ENCODE data around the gene GPR150. TPM values are rescaled to one million over a fixed set of nuclear protein-coding genes. Genes with fewer than 3 reads are reported as not detected.
A peak's percentile ranks its signal among the peaks of the same experiment; 100 is the strongest.

The GPR150 gene
- total and polyA plus RNA-seq, 2 of the 13 experiments (the other 11 are each of a cell fraction or from before 2014, with no cell fraction given), result 0.03 TPM; not detected in 1

DNA sequence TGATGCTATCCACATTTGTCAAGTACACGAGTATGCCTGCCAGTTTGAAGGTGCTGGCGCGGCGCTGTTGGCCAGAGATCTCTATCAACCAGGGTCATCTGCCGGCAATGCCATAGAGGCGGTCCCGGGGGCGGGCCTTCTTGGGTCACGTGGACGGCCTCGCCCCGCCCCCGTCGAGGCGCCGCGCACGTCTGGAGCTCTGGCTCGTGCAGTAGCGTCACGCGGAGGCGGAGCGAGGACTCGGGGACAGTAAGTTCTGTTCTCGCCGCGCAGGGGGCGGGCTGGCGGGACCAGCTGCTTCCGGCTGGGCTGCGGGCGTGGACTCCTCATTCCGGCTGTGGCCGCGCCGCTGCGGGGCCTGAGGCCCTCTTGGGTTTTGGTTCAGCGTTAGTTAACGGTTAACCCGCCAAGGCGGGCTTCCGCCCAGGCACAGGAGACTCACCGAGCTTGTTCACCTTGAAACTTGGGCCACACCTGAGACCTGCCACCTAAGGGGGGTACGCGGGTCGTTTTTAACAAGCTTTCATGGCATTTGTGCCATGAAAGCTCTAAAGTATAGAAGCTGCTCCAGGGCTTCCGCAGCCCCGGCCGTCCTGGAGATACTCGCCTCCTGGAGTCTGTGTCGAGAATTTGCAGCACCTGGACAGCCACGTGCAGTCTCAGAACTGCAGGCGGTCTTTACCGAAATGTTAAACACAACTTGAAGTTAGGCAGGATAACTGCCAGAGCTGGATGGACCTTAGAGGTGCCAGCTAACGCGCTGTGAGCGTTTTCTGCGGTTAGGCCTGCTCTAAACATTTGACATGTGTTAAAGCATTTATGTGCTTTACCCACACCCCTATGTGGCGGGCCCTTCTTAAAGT, 26.9 kb downstream of the GPR150 start, which contains the start of gene RFESD (continued):
- TF ChIP-seq, protein P1, sequence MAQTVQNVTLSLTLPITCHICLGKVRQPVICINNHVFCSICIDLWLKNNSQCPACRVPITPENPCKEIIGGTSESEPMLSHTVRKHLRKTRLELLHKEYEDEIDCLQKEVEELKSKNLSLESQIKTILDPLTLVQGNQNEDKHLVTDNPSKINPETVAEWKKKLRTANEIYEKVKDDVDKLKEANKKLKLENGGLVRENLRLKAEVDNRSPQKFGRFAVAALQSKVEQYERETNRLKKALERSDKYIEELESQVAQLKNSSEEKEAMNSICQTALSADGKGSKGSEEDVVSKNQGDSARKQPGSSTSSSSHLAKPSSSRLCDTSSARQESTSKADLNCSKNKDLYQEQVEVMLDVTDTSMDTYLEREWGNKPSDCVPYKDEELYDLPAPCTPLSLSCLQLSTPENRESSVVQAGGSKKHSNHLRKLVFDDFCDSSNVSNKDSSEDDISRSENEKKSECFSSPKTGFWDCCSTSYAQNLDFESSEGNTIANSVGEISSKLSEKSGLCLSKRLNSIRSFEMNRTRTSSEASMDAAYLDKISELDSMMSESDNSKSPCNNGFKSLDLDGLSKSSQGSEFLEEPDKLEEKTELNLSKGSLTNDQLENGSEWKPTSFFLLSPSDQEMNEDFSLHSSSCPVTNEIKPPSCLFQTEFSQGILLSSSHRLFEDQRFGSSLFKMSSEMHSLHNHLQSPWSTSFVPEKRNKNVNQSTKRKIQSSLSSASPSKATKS (CRISPR knock-in tag; IDR thresholded peaks at IDR 0.05), result 0 out of 2 replicates have a peak, but pooled peaks have one; percentile 43
- TF ChIP-seq, protein P2, sequence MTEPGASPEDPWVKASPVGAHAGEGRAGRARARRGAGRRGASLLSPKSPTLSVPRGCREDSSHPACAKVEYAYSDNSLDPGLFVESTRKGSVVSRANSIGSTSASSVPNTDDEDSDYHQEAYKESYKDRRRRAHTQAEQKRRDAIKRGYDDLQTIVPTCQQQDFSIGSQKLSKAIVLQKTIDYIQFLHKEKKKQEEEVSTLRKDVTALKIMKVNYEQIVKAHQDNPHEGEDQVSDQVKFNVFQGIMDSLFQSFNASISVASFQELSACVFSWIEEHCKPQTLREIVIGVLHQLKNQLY (CRISPR knock-in tag; IDR thresholded peaks at IDR 0.05), result peak; percentile 90
- peak; percentile 13; the same call in 1 of the 2 replicates for TF ChIP-seq KLF15 (CRISPR knock-in tag; IDR thresholded peaks at IDR 0.05; ENCODE audit: borderline replicate concordance)
- TF ChIP-seq, protein P3, sequence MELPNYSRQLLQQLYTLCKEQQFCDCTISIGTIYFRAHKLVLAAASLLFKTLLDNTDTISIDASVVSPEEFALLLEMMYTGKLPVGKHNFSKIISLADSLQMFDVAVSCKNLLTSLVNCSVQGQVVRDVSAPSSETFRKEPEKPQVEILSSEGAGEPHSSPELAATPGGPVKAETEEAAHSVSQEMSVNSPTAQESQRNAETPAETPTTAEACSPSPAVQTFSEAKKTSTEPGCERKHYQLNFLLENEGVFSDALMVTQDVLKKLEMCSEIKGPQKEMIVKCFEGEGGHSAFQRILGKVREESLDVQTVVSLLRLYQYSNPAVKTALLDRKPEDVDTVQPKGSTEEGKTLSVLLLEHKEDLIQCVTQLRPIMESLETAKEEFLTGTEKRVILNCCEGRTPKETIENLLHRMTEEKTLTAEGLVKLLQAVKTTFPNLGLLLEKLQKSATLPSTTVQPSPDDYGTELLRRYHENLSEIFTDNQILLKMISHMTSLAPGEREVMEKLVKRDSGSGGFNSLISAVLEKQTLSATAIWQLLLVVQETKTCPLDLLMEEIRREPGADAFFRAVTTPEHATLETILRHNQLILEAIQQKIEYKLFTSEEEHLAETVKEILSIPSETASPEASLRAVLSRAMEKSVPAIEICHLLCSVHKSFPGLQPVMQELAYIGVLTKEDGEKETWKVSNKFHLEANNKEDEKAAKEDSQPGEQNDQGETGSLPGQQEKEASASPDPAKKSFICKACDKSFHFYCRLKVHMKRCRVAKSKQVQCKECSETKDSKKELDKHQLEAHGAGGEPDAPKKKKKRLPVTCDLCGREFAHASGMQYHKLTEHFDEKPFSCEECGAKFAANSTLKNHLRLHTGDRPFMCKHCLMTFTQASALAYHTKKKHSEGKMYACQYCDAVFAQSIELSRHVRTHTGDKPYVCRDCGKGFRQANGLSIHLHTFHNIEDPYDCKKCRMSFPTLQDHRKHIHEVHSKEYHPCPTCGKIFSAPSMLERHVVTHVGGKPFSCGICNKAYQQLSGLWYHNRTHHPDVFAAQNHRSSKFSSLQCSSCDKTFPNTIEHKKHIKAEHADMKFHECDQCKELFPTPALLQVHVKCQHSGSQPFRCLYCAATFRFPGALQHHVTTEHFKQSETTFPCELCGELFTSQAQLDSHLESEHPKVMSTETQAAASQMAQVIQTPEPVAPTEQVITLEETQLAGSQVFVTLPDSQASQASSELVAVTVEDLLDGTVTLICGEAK (IDR thresholded peaks at IDR 0.05), result no peak
- TF ChIP-seq, protein P3 (CRISPR knock-in tag; IDR thresholded peaks at IDR 0.05), result peak; percentile 48
- TF ChIP-seq FOXJ3 (CRISPR knock-in tag; IDR thresholded peaks at IDR 0.05; ENCODE audit: borderline replicate concordance), result peak; percentile 21; the same call in 1 of the 2 replicates
- TF ChIP-seq MED1 (CRISPR knock-in tag; IDR thresholded peaks at IDR 0.05), result peak; percentile 88
- no peak for TF ChIP-seq SYNCRIP (IDR thresholded peaks at IDR 0.05; ENCODE audit: insufficient read depth, low read depth, low read length)
- TF ChIP-seq HNRNPL (IDR thresholded peaks at IDR 0.05; ENCODE audit: low read depth, low read length), result 0 out of 2 replicates have a peak, but pooled peaks have one; percentile 59
- peak; percentile 40; the same call in 1 of the 2 replicates for TF ChIP-seq ARNT2 (CRISPR knock-in tag; IDR thresholded peaks at IDR 0.05; ENCODE audit: low read depth)
- peak; percentile 76 for TF ChIP-seq MIXL1 (CRISPR knock-in tag; IDR thresholded peaks at IDR 0.05)
- peak; percentile 66; the same call in 1 of the 2 replicates for TF ChIP-seq RARA (CRISPR knock-in tag; IDR thresholded peaks at IDR 0.05)
- 0 out of 2 replicates have a peak, but pooled peaks have one; percentile 41 for TF ChIP-seq PHF8 (CRISPR knock-in tag; IDR thresholded peaks at IDR 0.05)
- TF ChIP-seq SRF (IDR thresholded peaks at IDR 0.05; ENCODE audit: low read depth, low read length), result no peak
- peak; percentile 34; the same call in 1 of the 2 replicates for TF ChIP-seq FOSL2 (CRISPR knock-in tag; IDR thresholded peaks at IDR 0.05)
